NCI-H128 (cell line): ENCODE data around the gene DROSHA.
"Not testable (repeated sequence)": the region's sequence is repeated elsewhere in the genome, so short reads cannot be mapped to it uniquely, and the experiment has no call there.

Source experiments
- DNase-seq: peaks from one replicate; lab custom pipeline; 2025; ENCODE audit not compliant: unreplicated experiment; lab: John Stamatoyannopoulos, UW

DROSHA gene, protein sequence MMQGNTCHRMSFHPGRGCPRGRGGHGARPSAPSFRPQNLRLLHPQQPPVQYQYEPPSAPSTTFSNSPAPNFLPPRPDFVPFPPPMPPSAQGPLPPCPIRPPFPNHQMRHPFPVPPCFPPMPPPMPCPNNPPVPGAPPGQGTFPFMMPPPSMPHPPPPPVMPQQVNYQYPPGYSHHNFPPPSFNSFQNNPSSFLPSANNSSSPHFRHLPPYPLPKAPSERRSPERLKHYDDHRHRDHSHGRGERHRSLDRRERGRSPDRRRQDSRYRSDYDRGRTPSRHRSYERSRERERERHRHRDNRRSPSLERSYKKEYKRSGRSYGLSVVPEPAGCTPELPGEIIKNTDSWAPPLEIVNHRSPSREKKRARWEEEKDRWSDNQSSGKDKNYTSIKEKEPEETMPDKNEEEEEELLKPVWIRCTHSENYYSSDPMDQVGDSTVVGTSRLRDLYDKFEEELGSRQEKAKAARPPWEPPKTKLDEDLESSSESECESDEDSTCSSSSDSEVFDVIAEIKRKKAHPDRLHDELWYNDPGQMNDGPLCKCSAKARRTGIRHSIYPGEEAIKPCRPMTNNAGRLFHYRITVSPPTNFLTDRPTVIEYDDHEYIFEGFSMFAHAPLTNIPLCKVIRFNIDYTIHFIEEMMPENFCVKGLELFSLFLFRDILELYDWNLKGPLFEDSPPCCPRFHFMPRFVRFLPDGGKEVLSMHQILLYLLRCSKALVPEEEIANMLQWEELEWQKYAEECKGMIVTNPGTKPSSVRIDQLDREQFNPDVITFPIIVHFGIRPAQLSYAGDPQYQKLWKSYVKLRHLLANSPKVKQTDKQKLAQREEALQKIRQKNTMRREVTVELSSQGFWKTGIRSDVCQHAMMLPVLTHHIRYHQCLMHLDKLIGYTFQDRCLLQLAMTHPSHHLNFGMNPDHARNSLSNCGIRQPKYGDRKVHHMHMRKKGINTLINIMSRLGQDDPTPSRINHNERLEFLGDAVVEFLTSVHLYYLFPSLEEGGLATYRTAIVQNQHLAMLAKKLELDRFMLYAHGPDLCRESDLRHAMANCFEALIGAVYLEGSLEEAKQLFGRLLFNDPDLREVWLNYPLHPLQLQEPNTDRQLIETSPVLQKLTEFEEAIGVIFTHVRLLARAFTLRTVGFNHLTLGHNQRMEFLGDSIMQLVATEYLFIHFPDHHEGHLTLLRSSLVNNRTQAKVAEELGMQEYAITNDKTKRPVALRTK (N-terminal part only)

GRCh38 chr5:31531888-31532547 is at the start of gene DROSHA, which contains the start of gene C5orf22:
Gene DROSHA, minus strand, starts transcription at chr5:31532093. Its CDS starts 3,034 bp downstream, at chr5:31529059.
Gene C5orf22, plus strand, starts transcription at chr5:31532301. Its CDS starts 92 bp downstream, at chr5:31532393.
- peak; percentile 95 for DNase-seq

DNA sequence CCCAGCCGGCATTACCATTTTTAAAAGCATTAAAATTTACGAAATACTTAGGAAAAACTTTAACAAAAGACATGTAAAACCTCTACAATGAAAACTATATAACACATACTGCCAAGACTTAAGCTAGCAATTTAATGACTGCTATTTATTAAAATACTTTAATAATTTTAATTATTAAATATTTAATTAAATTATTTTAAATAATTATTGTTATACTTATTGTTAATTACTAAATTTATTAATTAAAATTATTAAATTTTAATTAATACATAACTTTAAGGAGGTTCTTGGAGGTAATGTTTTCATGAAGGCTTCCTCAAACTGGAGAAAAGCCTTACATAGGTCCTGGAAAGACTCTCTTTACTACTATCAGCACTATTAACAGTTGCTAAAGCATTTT is 47.7 kb upstream of the DROSHA start:
- DNase-seq = no peak

GRCh38 chr5:31577438-31577837 is 45.5 kb upstream of the DROSHA start:
- DNase-seq = no peak

GRCh38 chr5:31574772-31575171 is 42.9 kb upstream of the DROSHA start:
- no peak for DNase-seq

DNA sequence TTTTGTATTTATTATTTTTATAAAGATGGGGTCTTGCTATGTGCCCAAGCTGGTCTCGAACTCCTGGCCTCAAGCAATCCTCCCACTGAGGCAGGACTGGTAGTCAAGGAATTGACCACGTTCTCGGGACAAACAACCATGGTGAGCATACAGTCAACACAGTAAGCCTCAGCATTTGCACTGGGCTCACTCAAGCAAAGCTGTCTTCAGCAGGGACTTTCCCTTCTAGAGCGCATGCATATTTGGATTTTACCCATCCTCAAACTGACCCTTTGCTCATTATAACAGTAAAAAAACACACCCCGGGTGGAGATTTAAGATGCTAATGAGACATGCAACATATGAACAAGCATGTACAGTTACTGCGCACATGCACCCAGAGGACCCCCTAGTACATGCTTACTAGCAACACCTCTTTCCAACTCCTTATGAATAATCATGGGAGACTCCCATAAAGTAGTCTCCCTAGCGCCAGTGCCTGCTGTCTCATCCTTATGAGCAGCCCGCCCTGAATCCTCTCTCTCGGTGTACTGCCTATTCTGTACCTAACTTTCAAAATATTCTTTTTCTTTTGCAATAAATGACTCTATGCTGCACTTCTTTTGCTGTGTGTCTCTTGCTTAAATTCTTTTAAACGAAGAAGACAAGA is 41.7 kb upstream of the DROSHA start:
- DNase-seq = no peak

DNA sequence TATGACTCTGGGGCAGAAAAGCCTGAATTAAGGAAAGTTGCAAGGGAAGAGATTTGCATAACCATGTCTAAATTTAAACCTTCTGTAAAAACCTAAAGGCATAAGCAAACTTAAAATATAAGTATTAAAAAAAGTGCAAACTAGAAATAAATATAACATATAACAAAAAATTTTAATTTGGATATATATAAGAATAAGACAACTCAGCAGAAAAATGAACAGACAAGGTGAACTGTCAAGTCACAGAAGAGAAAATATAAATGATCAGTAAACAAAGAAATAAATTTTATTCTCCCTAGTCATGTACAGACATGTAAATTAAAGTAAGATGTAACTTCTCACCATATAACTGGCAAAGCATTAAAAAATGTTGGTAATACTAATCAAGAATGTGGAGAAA is 37.2 kb upstream of the DROSHA start:
- no peak for DNase-seq

DNA sequence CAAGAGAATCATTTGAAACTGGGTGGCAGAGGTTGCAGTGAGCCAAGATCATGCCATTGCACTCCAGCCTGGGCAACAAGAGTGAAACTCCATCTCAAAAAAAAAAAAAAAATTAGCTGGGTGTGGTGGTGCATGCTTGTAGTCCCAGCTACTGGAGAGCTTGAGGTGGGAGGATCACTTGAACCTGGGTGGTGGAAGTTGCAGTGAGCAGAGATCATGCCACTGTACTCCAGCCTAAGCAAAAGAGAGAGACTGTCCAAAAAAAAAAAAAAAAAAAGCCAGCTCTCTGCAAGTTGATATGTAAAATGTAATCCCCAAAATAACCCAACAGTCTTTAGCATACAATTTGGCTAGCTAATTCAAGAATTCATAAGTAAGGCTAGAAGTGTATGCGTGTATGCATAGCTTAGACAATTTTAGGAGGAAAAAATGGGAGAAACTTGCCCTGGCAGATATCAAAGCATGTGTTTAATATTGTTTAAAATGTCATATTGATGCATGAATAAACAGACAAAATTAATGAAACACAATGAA is 36.5 kb upstream of the DROSHA start:
- no peak for DNase-seq

GRCh38 chr5:31566362-31566761 is 34.5 kb upstream of the DROSHA start:
- DNase-seq = not testable (repeated sequence)

GRCh38 chr5:31563216-31563615 is 31.3 kb upstream of the DROSHA start:
- DNase-seq = no peak

GRCh38 chr5:31561946-31562345 is 30.1 kb upstream of the DROSHA start:
- no peak for DNase-seq

DNA sequence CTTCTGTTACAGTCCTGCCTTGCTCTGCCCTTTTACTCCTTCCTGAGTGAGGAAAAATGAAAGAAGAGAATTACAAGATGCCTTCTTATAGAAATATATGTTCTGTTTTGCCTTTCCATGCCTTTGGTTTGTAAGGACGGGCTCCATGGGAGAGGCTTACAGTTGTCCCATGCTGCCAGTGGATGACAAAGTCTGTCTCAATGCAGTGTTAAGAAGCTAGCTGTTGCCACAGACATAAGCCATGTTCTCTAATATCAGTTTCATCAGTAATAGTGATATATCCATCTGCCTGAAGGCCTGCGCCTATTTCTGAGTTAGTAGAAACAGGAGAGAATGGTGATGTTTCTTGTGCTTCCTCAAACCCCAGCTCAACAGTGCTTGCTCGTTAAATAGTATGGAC is 28.0 kb upstream of the DROSHA start:
- DNase-seq = no peak

- DNase-seq = no peak
These were observed 24.6 kb upstream of the DROSHA start for GRCh38 chr5:31556461-31556860.

- DNase-seq = no peak
These were observed 22.7 kb upstream of the DROSHA start for GRCh38 chr5:31554552-31554951.

DNA sequence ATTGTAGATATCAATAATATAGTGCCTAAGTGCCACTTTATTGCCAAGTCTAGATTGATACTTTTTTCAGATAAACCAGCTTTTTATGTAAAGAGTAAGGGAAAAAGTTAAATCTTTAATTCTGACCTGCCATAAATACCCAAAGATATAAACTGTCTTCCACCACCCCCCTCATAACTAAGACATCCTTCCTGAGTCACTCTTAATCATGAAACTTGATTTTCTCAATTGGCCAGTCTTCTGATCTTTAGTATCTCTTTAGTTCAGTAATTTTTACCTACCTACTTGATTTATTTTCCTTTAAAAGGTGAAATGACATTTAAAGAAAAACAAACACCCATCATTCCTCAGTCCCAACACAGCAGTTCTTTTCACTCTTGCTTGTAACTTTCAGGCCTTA is 22.0 kb upstream of the DROSHA start:
- DNase-seq = no peak

DNA sequence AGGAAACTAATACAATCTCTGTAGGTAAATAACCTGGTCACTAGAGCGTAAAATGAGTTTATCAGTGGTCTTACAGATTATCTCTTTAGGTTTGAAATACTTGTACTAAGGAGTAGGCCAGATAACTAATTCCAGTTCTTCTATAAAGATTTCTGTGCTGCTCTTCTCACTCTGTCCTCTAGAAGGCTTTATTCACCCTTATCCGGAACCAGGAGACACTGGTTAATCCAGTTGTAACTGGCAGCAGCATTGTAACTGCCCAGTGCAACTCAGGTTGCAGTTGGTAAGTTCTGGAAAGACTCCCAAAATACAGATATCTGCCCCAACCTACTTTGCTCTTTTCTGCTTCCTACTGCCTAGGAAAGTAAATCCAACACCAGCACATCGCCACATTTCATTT is 20.0 kb upstream of the DROSHA start:
- DNase-seq = no peak

GRCh38 chr5:31549114-31549513 is 17.2 kb upstream of the DROSHA start:
- not testable (repeated sequence) for DNase-seq

DNA sequence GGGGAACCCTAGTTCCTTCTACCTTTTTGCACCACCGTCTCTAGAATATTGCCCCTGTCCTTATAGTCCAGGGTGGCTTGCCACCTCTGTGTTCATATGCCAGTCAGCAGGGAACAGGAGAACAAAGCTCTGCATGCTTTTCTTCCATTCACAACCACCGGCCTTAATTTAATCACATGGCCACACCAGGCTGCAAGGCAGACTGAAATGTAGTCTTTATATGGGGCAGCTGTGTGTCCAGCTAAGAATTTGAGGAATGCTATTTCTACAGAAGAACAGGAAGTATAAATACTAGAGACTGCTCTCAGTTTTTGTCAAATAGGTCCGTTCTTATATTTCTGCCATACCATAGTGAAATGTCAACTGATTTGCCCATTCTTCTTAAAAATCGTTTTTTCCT is 6.0 kb upstream of the DROSHA start:
- DNase-seq = no peak

- DNase-seq = no peak
These were observed 5.5 kb upstream of the DROSHA start for GRCh38 chr5:31537349-31537748.

GRCh38 chr5:31536873-31537272 is 5.0 kb upstream of the DROSHA start:
- DNase-seq = no peak

GRCh38 chr5:31534527-31535046 is 2.7 kb upstream of the DROSHA start:
- DNase-seq = no peak
